H9 (cell line): ENCODE measurements around the gene AIFM3. TPM values are rescaled to one million over a fixed set of nuclear protein-coding genes. Genes with fewer than 3 reads are reported as not detected.
A peak's percentile ranks its signal among the peaks of the same experiment; 100 is the strongest.

ENCODE experiments used
- DNase-seq: peaks from one replicate; pipeline ENCODE4 v3.0.0-alpha.2; 2017
- H2AFZ ChIP-seq: one replicate; pipeline ENCODE4 v1.6.1; 2013; ENCODE audit warnings: mild to moderate bottlenecking, low read length, control low read depth, moderate library complexity
- H2AK5ac ChIP-seq: 2 replicates; pipeline ENCODE4 v1.6.1; 2013; ENCODE audit warnings: low read length, control low read depth, mixed read lengths; ENCODE audit not compliant: insufficient read length
- H2BK120ac ChIP-seq: one replicate; pipeline ENCODE4 v1.6.1; 2013; ENCODE audit warnings: low read depth, mild to moderate bottlenecking, low read length, control low read depth, inconsistent platforms; ENCODE audit not compliant: poor library complexity, severe bottlenecking
- H2BK12ac ChIP-seq: 2 replicates; pipeline ENCODE4 v1.6.1; 2013; ENCODE audit warnings: low read length, control low read depth, mixed read lengths, low read depth; ENCODE audit not compliant: insufficient read length
- H2BK15ac ChIP-seq: 2 replicates; pipeline ENCODE4 v1.6.1; 2013; ENCODE audit warnings: low read depth, low read length, control low read depth
- H2BK20ac ChIP-seq: one replicate; pipeline ENCODE4 v1.6.1; 2013; ENCODE audit warnings: low read depth, mild to moderate bottlenecking, low read length, control low read depth, inconsistent platforms; ENCODE audit not compliant: poor library complexity, severe bottlenecking
- H2BK5ac ChIP-seq: 2 replicates; pipeline ENCODE4 v1.6.1; 2013; ENCODE audit warnings: low read length, control low read depth, mixed read lengths; ENCODE audit not compliant: insufficient read length
- H3K14ac ChIP-seq: 2 replicates; pipeline ENCODE4 v1.6.1; 2013; ENCODE audit warnings: low read length, control low read depth; ENCODE audit not compliant: insufficient read depth
- H3K18ac ChIP-seq: 2 replicates; pipeline ENCODE4 v1.6.1; 2013; ENCODE audit warnings: low read depth, mild to moderate bottlenecking, mixed read lengths, low read length, control low read depth; ENCODE audit not compliant: insufficient read length
- H3K23ac ChIP-seq: 2 replicates; pipeline ENCODE4 v1.6.1; 2013; ENCODE audit warnings: low read length, control low read depth, mixed read lengths, low read depth; ENCODE audit not compliant: insufficient read length
- H3K23me2 ChIP-seq: 2 replicates; pipeline ENCODE4 v1.6.1; 2013; ENCODE audit warnings: low read depth, mild to moderate bottlenecking, mixed read lengths, low read length, control low read depth; ENCODE audit not compliant: insufficient read length, poor library complexity, severe bottlenecking
- H3K27ac ChIP-seq: 2 replicates; pipeline ENCODE4 v1.5.1; 2013; ENCODE audit warnings: low read length, control low read depth, mixed read lengths, low read depth; ENCODE audit not compliant: insufficient read length
- H3K27me3 ChIP-seq: 2 replicates; pipeline ENCODE4 v1.6.1; 2013; ENCODE audit warnings: low read length, control low read depth, inconsistent platforms; ENCODE audit not compliant: insufficient read depth
- H3K4ac ChIP-seq: 2 replicates; pipeline ENCODE4 v1.6.1; 2013; ENCODE audit warnings: low read depth, mild to moderate bottlenecking, control low read depth, inconsistent platforms, low read length, moderate library complexity
- H3K4me1 ChIP-seq: 2 replicates; pipeline ENCODE4 v1.6.1; 2013; ENCODE audit warnings: low read length, control low read depth, inconsistent platforms; ENCODE audit not compliant: insufficient read depth
- H3K4me2 ChIP-seq: 2 replicates; pipeline ENCODE4 v1.6.1; 2013; ENCODE audit warnings: low read length, control low read depth, mixed read lengths; ENCODE audit not compliant: insufficient read length, insufficient read depth
- H3K56ac ChIP-seq: 2 replicates; pipeline ENCODE4 v1.6.1; 2013; ENCODE audit warnings: low read depth, mild to moderate bottlenecking, mixed read lengths, low read length, control low read depth; ENCODE audit not compliant: insufficient read length
- H3K79me1 ChIP-seq: 2 replicates; pipeline ENCODE4 v1.6.1; 2013; ENCODE audit warnings: low read depth, mild to moderate bottlenecking, moderate library complexity, low read length, control low read depth, inconsistent platforms; ENCODE audit not compliant: insufficient read depth, poor library complexity, severe bottlenecking
- H3K79me2 ChIP-seq: 2 replicates; pipeline ENCODE4 v1.6.1; 2013; ENCODE audit warnings: low read length, control low read depth, inconsistent platforms; ENCODE audit not compliant: insufficient read depth
- H3K9ac ChIP-seq: 2 replicates; pipeline ENCODE4 v1.6.1; 2013; ENCODE audit warnings: low read length, control low read depth, mixed read lengths; ENCODE audit not compliant: insufficient read length; ENCODE audit errors: extremely low read depth
- H3K9me3 ChIP-seq: one replicate; pipeline ENCODE4 v1.6.1; 2013; ENCODE audit warnings: low read depth, low read length, inconsistent platforms; ENCODE audit not compliant: control insufficient read depth
- H3T11ph ChIP-seq: one replicate; pipeline ENCODE4 v1.6.1; 2013; ENCODE audit warnings: mild to moderate bottlenecking, low read length, control low read depth, inconsistent platforms
- H4K20me1 ChIP-seq: one replicate; pipeline ENCODE4 v1.6.1; 2013; ENCODE audit not compliant: control insufficient read depth, insufficient read length, insufficient read depth
- H4K5ac ChIP-seq: 2 replicates; pipeline ENCODE4 v1.6.1; 2013; ENCODE audit warnings: low read depth, mild to moderate bottlenecking, mixed read lengths, low read length, control low read depth; ENCODE audit not compliant: insufficient read length
- H4K8ac ChIP-seq: replicated peaks from 2 replicates; pipeline ENCODE4 v1.6.1; 2013; ENCODE audit warnings: low read length, control low read depth, mixed read lengths, low read depth; ENCODE audit not compliant: insufficient read length
- H4K91ac ChIP-seq: 2 replicates; pipeline ENCODE4 v1.6.1; 2013; ENCODE audit warnings: low read depth, mild to moderate bottlenecking, moderate library complexity, mixed read lengths, low read length, control low read depth; ENCODE audit not compliant: insufficient read length
- H3K27ac Mint-ChIP-seq, 3 experiments: 2 replicates in 2 of 3; 3 replicates in 1 of 3; pipeline ENCODE4 v1.8.0; 2020 to 2021; ENCODE audit warnings: mixed read lengths in 3 of 3, mild to moderate bottlenecking in 1 of 3, moderate library complexity in 1 of 3
- H3K27me3 Mint-ChIP-seq: 2 replicates; pipeline ENCODE4 v1.8.0; 2021; ENCODE audit warnings: low read depth, mild to moderate bottlenecking, moderate library complexity, mixed read lengths
- H3K36me3 Mint-ChIP-seq, 3 experiments: 2 replicates in 2 of 3; 3 replicates in 1 of 3; pipeline ENCODE4 v1.8.0; 2020 to 2021; ENCODE audit warnings: low read depth in 3 of 3, mixed read lengths in 3 of 3; ENCODE audit not compliant: insufficient read depth in 1 of 3
- H3K4me1 Mint-ChIP-seq, 2 experiments: 2 replicates each; pipeline ENCODE4 v1.8.0; 2020; ENCODE audit warnings: mixed read lengths in 2 of 2
- H3K4me3 Mint-ChIP-seq, 2 experiments: 2 replicates in 1 of 2; 3 replicates in 1 of 2; pipeline ENCODE4 v1.8.0; 2020 to 2021; ENCODE audit warnings: mild to moderate bottlenecking in 2 of 2, mixed read lengths in 2 of 2, moderate library complexity in 1 of 2
- H3K9me3 Mint-ChIP-seq, 2 experiments: 2 replicates in 1 of 2; 3 replicates in 1 of 2; pipeline ENCODE4 v1.8.0; 2020; ENCODE audit warnings: mild to moderate bottlenecking in 2 of 2, mixed read lengths in 2 of 2, moderate library complexity in 1 of 2
- CTCF ChIP-seq: fragments of 200-600 bp; sonication (generic); conservative IDR thresholded peaks from 3 replicates; pipeline ENCODE4 v1.8.0; 2021; ENCODE audit warnings: antibody characterized with exemption, mild to moderate bottlenecking
- WGBS: extraction: QIAGEN DNeasy Blood & Tissue Kit; methylation state at CpG from one replicate; pipeline ENCODE4 v1.1.7; 2013; ENCODE audit warnings: missing lambda C conversion rate, low lambda C conversion rate, mixed read lengths; ENCODE audit not compliant: insufficient read length; ENCODE audit errors: extremely low coverage; 5-methylcytosine and 5-hydroxymethylcytosine counted together
- total RNA-seq: library from RNA; stranded (reverse); gene quantifications from 2 replicates; pipeline ENCODE4 v1.2.1, GENCODE V29; 2021

Gene AIFM3
- total RNA-seq, 1 experiment from 2014 or later: 1.9 TPM

- no peak for TF ChIP-seq CTCF
- Histone ChIP-seq H3K4me2 (peak overlapping the region; percentile 42), H3K79me1 (no peaks in the 10 kb centered on the region), H3T11ph (no peak overlapping the region), H2BK20ac (no peak overlapping the region), H4K20me1 (no peaks in the 10 kb centered on the region), H2AFZ (no peak overlapping the region), H2AK5ac (no peak overlapping the region), H3K4ac (no peak overlapping the region), H3K4me1 (0 out of 2 replicates have a peak, but pooled peaks cover 2% of the 10 kb centered on the region), H3K9ac (peak overlapping the region; percentile 35), H2BK5ac (no peak overlapping the region), H3K56ac (no peak overlapping the region), H3K79me2 (no peaks in the 10 kb centered on the region), H3K9me3 (no peaks in the 10 kb centered on the region), H4K91ac (no peak overlapping the region), H4K5ac (no peak overlapping the region), H3K18ac (peak overlapping the region; percentile 58), H3K27ac (no peak overlapping the region), H3K23me2 (peaks cover 14% of the 10 kb centered on the region), H2BK12ac (no peak overlapping the region), H2BK120ac (no peak overlapping the region), H3K14ac (peak overlapping the region; percentile 80; the same call in 1 of the 2 replicates), H4K8ac (no peak overlapping the region), H3K27me3 (no peaks in the 10 kb centered on the region; the same call in 1 of the 2 replicates), H2BK15ac (no peak overlapping the region), H3K23ac (no peak overlapping the region)
- peak overlapping the region in 1 of 3 experiments; percentile 97; a peak in 1 of 7 replicates for H3K27ac Mint-ChIP-seq
- H3K4me1 Mint-ChIP-seq: peaks cover 28 to 30% of the 10 kb centered on the region in 2 experiments
- peaks cover 50% of the 10 kb centered on the region for H3K27me3 Mint-ChIP-seq
- H3K4me3 Mint-ChIP-seq: peak overlapping the region; percentile 49 to 74; a peak in 4 of 5 replicates
- peaks cover 4 to 15% (median 7%) of the 10 kb centered on the region in 3 experiments; a peak in 5 of 7 replicates for H3K36me3 Mint-ChIP-seq
- DNase-seq: peak; percentile 49
- H3K9me3 Mint-ChIP-seq: peaks cover 13 to 15% of the 10 kb centered on the region in 2 experiments
- WGBS: no CpG with 5 or more reads among the region's 13 CpGs
Measured at GRCh38 chr22:20979940-20980453, 12.9 kb downstream of the AIFM3 start.
